K562 (cell line): Measurements from ENCODE around the gene SMIM29. TPM values are rescaled to one million over a fixed set of nuclear protein-coding genes. Genes with fewer than 3 reads are reported as not detected.

Experiments
- CHAMP1 ChIP-seq: fragments of 450-650 bp; IDR thresholded peaks from 2 replicates; pipeline ENCODE4 v1.6.1; 2016; ENCODE audit warnings: mild to moderate bottlenecking
- CHD2 ChIP-seq: IDR thresholded peaks from 2 replicates; pipeline ENCODE4 v1.6.1; 2011; ENCODE audit warnings: low read depth, low read length
- HMG20B ChIP-seq: fragments of 250-450 bp; sonication (Bioruptor Pico); IDR thresholded peaks from 2 replicates; pipeline ENCODE4 v1.5.0; 2021; ENCODE audit warnings: mild to moderate bottlenecking
- MCM3 ChIP-seq: fragments of 450-650 bp; IDR thresholded peaks from 2 replicates; pipeline ENCODE4 v1.6.1; 2016
- MEIS2 ChIP-seq: fragments of 450-650 bp; IDR thresholded peaks from 2 replicates; pipeline ENCODE4 v1.6.1; 2014; ENCODE audit warnings: mild to moderate bottlenecking; ENCODE audit not compliant: partially characterized antibody
- NELFE ChIP-seq: IDR thresholded peaks from 2 replicates; pipeline ENCODE4 v1.6.1; 2011; ENCODE audit warnings: mild to moderate bottlenecking; ENCODE audit not compliant: insufficient read depth, insufficient read length
- RBFOX2 ChIP-seq: fragments of 200-400 bp; formaldehyde crosslinking; IDR thresholded peaks from 2 replicates; pipeline ENCODE4 v1.6.1; 2017; ENCODE audit warnings: low read depth, mild to moderate bottlenecking, low read length, moderate library complexity
- RCOR1 ChIP-seq, 2 experiments: IDR thresholded peaks; 2 replicates each; pipeline ENCODE4 v1.6.1; 2012; ENCODE audit warnings: low read depth in 2 of 2, low read length in 2 of 2, borderline replicate concordance in 1 of 2, improper control_type of control experiment in 1 of 2
- RFX1 ChIP-seq: fragments of 450-650 bp; IDR thresholded peaks from 2 replicates; pipeline ENCODE4 v1.6.1; 2016; ENCODE audit warnings: mild to moderate bottlenecking, moderate library complexity
- SMARCE1 ChIP-seq: fragments of 450-650 bp; IDR thresholded peaks from 2 replicates; pipeline ENCODE4 v1.7.1; 2016; ENCODE audit warnings: mild to moderate bottlenecking
- SRSF1 ChIP-seq: fragments of 200-400 bp; formaldehyde crosslinking; IDR thresholded peaks from 2 replicates; pipeline ENCODE4 v1.6.1; 2017; ENCODE audit warnings: mild to moderate bottlenecking, low read depth, low read length, moderate library complexity
- TAF7 ChIP-seq: fragments of 450-650 bp; IDR thresholded peaks from 2 replicates; pipeline ENCODE4 v1.6.1; 2016; ENCODE audit warnings: missing genetic modification characterization, missing compliant biosample characterization
- U2AF2 ChIP-seq: fragments of 200-400 bp; formaldehyde crosslinking; optimal IDR thresholded peaks from 2 replicates; pipeline ENCODE3; 2017; ENCODE audit warnings: low read depth, mild to moderate bottlenecking, low read length
- ZBTB11 ChIP-seq, 3 experiments: fragments of 200-800 bp in 1 of 3; fragments of 250-450 bp in 1 of 3; fragments of 450-650 bp in 1 of 3; sonication (Bioruptor Pico) in 1 of 3; sonication (Bioruptor generic) in 1 of 3; formaldehyde crosslinking in 1 of 3; IDR thresholded peaks; 2 replicates each; pipeline versions ENCODE4 v1.6.1 to v1.8.0; 2016 to 2022; ENCODE audit warnings: mild to moderate bottlenecking in 2 of 3, missing genetic modification characterization in 2 of 3, missing compliant biosample characterization in 1 of 3, moderate library complexity in 1 of 3
- ZNF41 ChIP-seq: fragments of 250-450 bp; sonication (Bioruptor Pico); conservative IDR thresholded peaks from 2 replicates; pipeline ENCODE4 v1.4.0; 2020; ENCODE audit warnings: mild to moderate bottlenecking
- ZNF696 ChIP-seq: fragments of 250-450 bp; sonication (Bioruptor Pico); conservative IDR thresholded peaks from 2 replicates; pipeline ENCODE4 v1.4.0; 2020; ENCODE audit warnings: mild to moderate bottlenecking, moderate library complexity
- polyA plus RNA-seq, 8 experiments: library from polyadenylated mRNA; depleted of rRNA in 4 of 8; stranded (reverse) in 5 of 8; unstranded in 3 of 8; fragments of >200 nt; fragmentation: Nextera tagmentation in 2 of 8; fragmentation: Illumina TruSeq in 1 of 8; extraction: Ambion mirVana in 2 of 8; extraction: Trizol in 1 of 8; gene quantifications; 2 replicates each; pipeline versions ENCODE4 v1.2.1 to v1.2.3, GENCODE V29; 2011 to 2014; ENCODE audit warnings: inconsistent platforms in 1 of 8, missing spikeins in 1 of 8
- total RNA-seq, 7 experiments: library from RNA; depleted of rRNA in 6 of 7; stranded (reverse); fragments of >200 nt in 6 of 7; fragmentation: Illumina TruSeq in 2 of 7; extraction: Trizol in 2 of 7; gene quantifications; 2 replicates each; pipeline versions ENCODE4 v1.2.1 to v1.2.3, GENCODE V29; 2011 to 2021; ENCODE audit warnings: low replicate concordance in 1 of 7
- TF ChIP-seq, protein P1 (sequence below): IDR thresholded peaks from 2 replicates; pipeline ENCODE4 v1.6.1; 2011; ENCODE audit not compliant: insufficient read length; ENCODE audit errors: extremely low read depth
- TF ChIP-seq, protein P2 (sequence below): fragments of 450-650 bp; formaldehyde crosslinking; IDR thresholded peaks from 2 replicates; pipeline ENCODE4 v1.4.0; 2020; ENCODE audit warnings: mild to moderate bottlenecking, mixed read lengths
- TF ChIP-seq, protein P3 (sequence below): sonication (generic); formaldehyde crosslinking; IDR thresholded peaks from 2 replicates; pipeline ENCODE4 v1.8.1; 2023; ENCODE audit warnings: mild to moderate bottlenecking, missing genetic modification reagents

SMIM29 gene
- total and polyA plus RNA-seq, 9 of the 15 experiments (the other 6 are each of a cell fraction or from before 2014, with no cell fraction given): 6.5 to 36.7 (median 20.9) TPM

DNA sequence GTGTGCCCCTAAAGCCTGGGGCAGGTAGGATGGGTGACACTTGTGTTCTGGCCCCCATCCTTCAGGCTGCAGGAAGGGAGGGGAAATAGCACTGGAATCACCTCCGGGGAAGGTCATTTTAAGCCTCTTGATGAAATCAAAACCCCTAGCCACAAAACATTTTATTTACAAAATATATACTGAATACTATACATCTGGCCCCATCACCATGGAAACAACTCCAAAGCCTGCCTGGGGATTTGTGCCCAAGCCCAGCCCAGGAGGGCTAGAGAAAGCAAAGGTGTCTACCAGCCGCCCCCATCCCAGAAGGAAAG is 2.6 kb downstream of the SMIM29 start (continued):
- no peak for TF ChIP-seq ZBTB11 (CRISPR knock-in tag; IDR thresholded peaks at IDR 0.05)
- no peak for TF ChIP-seq SRSF1
- TF ChIP-seq RFX1: peak; percentile 88
- TF ChIP-seq, protein P1, sequence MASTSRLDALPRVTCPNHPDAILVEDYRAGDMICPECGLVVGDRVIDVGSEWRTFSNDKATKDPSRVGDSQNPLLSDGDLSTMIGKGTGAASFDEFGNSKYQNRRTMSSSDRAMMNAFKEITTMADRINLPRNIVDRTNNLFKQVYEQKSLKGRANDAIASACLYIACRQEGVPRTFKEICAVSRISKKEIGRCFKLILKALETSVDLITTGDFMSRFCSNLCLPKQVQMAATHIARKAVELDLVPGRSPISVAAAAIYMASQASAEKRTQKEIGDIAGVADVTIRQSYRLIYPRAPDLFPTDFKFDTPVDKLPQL: no peak
- TF ChIP-seq, protein P2, sequence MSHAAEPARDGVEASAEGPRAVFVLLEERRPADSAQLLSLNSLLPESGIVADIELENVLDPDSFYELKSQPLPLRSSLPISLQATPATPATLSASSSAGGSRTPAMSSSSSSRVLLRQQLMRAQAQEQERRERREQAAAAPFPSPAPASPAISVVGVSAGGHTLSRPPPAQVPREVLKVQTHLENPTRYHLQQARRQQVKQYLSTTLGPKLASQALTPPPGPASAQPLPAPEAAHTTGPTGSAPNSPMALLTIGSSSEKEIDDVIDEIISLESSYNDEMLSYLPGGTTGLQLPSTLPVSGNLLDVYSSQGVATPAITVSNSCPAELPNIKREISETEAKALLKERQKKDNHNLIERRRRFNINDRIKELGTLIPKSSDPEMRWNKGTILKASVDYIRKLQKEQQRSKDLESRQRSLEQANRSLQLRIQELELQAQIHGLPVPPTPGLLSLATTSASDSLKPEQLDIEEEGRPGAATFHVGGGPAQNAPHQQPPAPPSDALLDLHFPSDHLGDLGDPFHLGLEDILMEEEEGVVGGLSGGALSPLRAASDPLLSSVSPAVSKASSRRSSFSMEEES (CRISPR knock-in tag): no peak
- TF ChIP-seq MEIS2: no peak
- TF ChIP-seq, protein P3, sequence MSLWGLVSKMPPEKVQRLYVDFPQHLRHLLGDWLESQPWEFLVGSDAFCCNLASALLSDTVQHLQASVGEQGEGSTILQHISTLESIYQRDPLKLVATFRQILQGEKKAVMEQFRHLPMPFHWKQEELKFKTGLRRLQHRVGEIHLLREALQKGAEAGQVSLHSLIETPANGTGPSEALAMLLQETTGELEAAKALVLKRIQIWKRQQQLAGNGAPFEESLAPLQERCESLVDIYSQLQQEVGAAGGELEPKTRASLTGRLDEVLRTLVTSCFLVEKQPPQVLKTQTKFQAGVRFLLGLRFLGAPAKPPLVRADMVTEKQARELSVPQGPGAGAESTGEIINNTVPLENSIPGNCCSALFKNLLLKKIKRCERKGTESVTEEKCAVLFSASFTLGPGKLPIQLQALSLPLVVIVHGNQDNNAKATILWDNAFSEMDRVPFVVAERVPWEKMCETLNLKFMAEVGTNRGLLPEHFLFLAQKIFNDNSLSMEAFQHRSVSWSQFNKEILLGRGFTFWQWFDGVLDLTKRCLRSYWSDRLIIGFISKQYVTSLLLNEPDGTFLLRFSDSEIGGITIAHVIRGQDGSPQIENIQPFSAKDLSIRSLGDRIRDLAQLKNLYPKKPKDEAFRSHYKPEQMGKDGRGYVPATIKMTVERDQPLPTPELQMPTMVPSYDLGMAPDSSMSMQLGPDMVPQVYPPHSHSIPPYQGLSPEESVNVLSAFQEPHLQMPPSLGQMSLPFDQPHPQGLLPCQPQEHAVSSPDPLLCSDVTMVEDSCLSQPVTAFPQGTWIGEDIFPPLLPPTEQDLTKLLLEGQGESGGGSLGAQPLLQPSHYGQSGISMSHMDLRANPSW (CRISPR knock-in tag): no peak
- no peak for TF ChIP-seq MCM3
- TF ChIP-seq CHD2: peak; percentile 8; the same call in 1 of the 2 replicates
- 0 out of 2 replicates have a peak, but pooled peaks have one; percentile 46 for TF ChIP-seq ZNF696
- no peak for TF ChIP-seq SMARCE1
- no peak for TF ChIP-seq RBFOX2
- TF ChIP-seq NELFE: no peak
- no peak for TF ChIP-seq U2AF2
- TF ChIP-seq ZNF41 (CRISPR knock-in tag): no peak
- 0 out of 4 replicates have a peak, but pooled peaks of 1 of the 2 experiments have one; percentile 8 for TF ChIP-seq RCOR1 (IDR thresholded peaks at IDR 0.05; ENCODE audit: borderline replicate concordance in 1 of 2, low read depth in 2 of 2, low read length in 2 of 2)
- TF ChIP-seq HMG20B (CRISPR knock-in tag): no peak
- no peak for TF ChIP-seq TAF7
- no peak for TF ChIP-seq CHAMP1
